ENCODE results near the gene PCGF1.
A peak's percentile ranks its signal among the peaks of the same experiment; 100 is the strongest.

The PCGF1 gene

GRCh38 chr2:74516650-74517049, 9.2 kb upstream of the PCGF1 start:
- peaks cover 55 to 84% (median 69%) of the 10 kb centered on the region in 5 donors for H3K27me3 ChIP-seq (ENCODE audit: control insufficient read depth in 5 of 5, insufficient read depth in 4 of 5, low read length in 5 of 5)

GRCh38 chr2:74515981-74516633, 8.6 kb upstream of the PCGF1 start:
- Histone ChIP-seq H3K36me3 (ENCODE audit: control insufficient read depth in 5 of 5, insufficient read depth in 5 of 5, low read length in 5 of 5) (no peaks in the 10 kb centered on the region), H3K27ac (ENCODE audit: low read depth, low read length) (no peak overlapping the region), H3K4me1 (ENCODE audit: control insufficient read depth in 5 of 5, insufficient read depth in 5 of 5, low read length in 5 of 5) (peaks cover 0 to 29% (median 24%) of the 10 kb centered on the region in 5 donors), H3K4me3 (ENCODE audit: low read depth in 1 of 5, low read length in 5 of 5) (peak overlapping the region in 4 of 5 donors; percentile 44 to 65 (median 48)), H3K9ac (ENCODE audit: low read length in 5 of 5) (no peak overlapping the region), H3K9me3 (ENCODE audit: control insufficient read depth in 5 of 5, low read length in 5 of 5) (no peaks in the 10 kb centered on the region), H3K27me3 (ENCODE audit: control insufficient read depth in 5 of 5, insufficient read depth in 4 of 5, low read length in 5 of 5) (peaks cover 60 to 90% (median 75%) of the 10 kb centered on the region in 5 donors)

More at GRCh38 chr2:74516650-74517049, 9.2 kb upstream of the PCGF1 start:
- Histone ChIP-seq H3K36me3 (ENCODE audit: control insufficient read depth in 5 of 5, insufficient read depth in 5 of 5, low read length in 5 of 5) (no peaks in the 10 kb centered on the region), H3K9ac (ENCODE audit: low read length in 5 of 5) (no peak overlapping the region), H3K4me3 (ENCODE audit: low read depth in 1 of 5, low read length in 5 of 5) (peak overlapping the region in 4 of 5 donors; percentile 44 to 65 (median 48)), H3K4me1 (ENCODE audit: control insufficient read depth in 5 of 5, insufficient read depth in 5 of 5, low read length in 5 of 5) (peaks cover 0 to 29% (median 24%) of the 10 kb centered on the region in 5 donors), H3K27ac (ENCODE audit: low read depth, low read length) (no peak overlapping the region), H3K9me3 (ENCODE audit: control insufficient read depth in 5 of 5, low read length in 5 of 5) (no peaks in the 10 kb centered on the region)

GRCh38 chr2:74515271-74515980, 7.9 kb upstream of the PCGF1 start:
- H3K9me3 ChIP-seq (ENCODE audit: control insufficient read depth in 5 of 5, low read length in 5 of 5): no peaks in the 10 kb centered on the region
- peak overlapping the region in 3 of 5 donors; percentile 45 to 65 (median 52) for H3K4me3 ChIP-seq (ENCODE audit: low read depth in 1 of 5, low read length in 5 of 5)
- H3K27me3 ChIP-seq (ENCODE audit: control insufficient read depth in 5 of 5, insufficient read depth in 4 of 5, low read length in 5 of 5): peaks cover 63 to 91% (median 77%) of the 10 kb centered on the region in 5 donors

DNA sequence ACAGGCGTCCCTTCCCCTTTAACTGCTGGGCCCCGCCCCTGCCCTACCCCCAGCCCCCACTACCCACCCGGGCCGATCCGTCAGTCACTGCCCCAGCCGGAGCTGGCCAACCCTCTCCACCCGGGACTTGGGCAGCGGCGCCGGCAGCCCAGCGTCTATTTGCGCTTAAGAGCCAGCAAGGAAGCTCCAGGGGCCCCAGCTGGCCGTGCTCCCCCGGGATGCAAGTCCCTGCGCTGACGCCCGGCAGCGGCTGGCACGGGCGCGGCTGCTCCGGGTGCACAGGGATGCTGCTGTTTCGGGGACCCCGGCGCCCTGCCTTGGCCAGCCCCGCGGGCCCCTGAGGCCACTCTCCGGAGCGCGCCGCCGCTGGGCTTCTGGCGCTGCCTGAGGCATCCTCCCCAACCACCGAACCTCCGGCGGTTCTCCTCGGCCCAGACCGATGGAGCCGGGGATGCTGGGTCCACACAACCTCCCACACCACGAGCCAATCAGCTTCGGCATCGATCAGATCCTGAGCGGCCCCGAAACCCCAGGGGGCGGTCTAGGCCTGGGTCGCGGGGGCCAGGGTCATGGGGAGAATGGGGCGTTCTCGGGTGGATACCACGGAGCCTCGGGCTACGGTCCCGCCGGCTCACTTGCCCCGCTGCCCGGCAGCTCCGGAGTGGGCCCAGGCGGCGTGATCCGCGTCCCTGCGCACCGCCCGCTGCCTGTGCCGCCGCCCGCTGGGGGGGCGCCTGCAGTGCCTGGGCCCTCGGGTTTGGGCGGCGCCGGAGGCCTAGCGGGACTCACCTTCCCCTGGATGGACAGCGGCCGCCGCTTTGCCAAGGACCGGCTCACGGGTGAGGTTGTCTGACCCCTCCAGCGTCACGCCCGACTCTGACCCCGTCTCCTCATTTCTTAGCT, 7.1 kb upstream of the PCGF1 start, which contains the start of gene TLX2:
Gene TLX2 (plus strand): TSS at position 83 of the 903 bp plus-strand sequence. CDS start 357 bp downstream, at position 440.
- peaks cover 64 to 89% (median 75%) of the 10 kb centered on the region in 5 donors for H3K27me3 ChIP-seq (ENCODE audit: control insufficient read depth in 5 of 5, insufficient read depth in 4 of 5, low read length in 5 of 5)
- no peak within 1 kb of the TSS for H3K27ac ChIP-seq (ENCODE audit: low read depth, low read length)
- no peak within 1 kb of the TSS for H3K9ac ChIP-seq (ENCODE audit: low read length in 5 of 5)
- H3K4me3 ChIP-seq (ENCODE audit: low read depth in 1 of 5, low read length in 5 of 5): no peak within 1 kb of the TSS
- H3K9me3 ChIP-seq (ENCODE audit: control insufficient read depth in 5 of 5, low read length in 5 of 5): no peaks in the 10 kb centered on the region
- peaks cover 0 to 29% (median 24%) of the 10 kb centered on the region in 5 donors for H3K4me1 ChIP-seq (ENCODE audit: control insufficient read depth in 5 of 5, insufficient read depth in 5 of 5, low read length in 5 of 5)
- no peaks in the 10 kb centered on the region for H3K36me3 ChIP-seq (ENCODE audit: control insufficient read depth in 5 of 5, insufficient read depth in 5 of 5, low read length in 5 of 5)

More at GRCh38 chr2:74515271-74515980, 7.9 kb upstream of the PCGF1 start:
- Histone ChIP-seq H3K4me1 (ENCODE audit: control insufficient read depth in 5 of 5, insufficient read depth in 5 of 5, low read length in 5 of 5) (peaks cover 0 to 29% (median 24%) of the 10 kb centered on the region in 5 donors), H3K27ac (ENCODE audit: low read depth, low read length) (no peak overlapping the region), H3K36me3 (ENCODE audit: control insufficient read depth in 5 of 5, insufficient read depth in 5 of 5, low read length in 5 of 5) (no peaks in the 10 kb centered on the region), H3K9ac (ENCODE audit: low read length in 5 of 5) (no peak overlapping the region)

- peaks cover 0 to 29% (median 24%) of the 10 kb centered on the region in 5 donors for H3K4me1 ChIP-seq (ENCODE audit: control insufficient read depth in 5 of 5, insufficient read depth in 5 of 5, low read length in 5 of 5)
- H3K27ac ChIP-seq (ENCODE audit: low read depth, low read length): no peak overlapping the region
- no peak overlapping the region for H3K4me3 ChIP-seq (ENCODE audit: low read depth in 1 of 5, low read length in 5 of 5)
- no peaks in the 10 kb centered on the region for H3K9me3 ChIP-seq (ENCODE audit: control insufficient read depth in 5 of 5, low read length in 5 of 5)
- H3K36me3 ChIP-seq (ENCODE audit: control insufficient read depth in 5 of 5, insufficient read depth in 5 of 5, low read length in 5 of 5): no peaks in the 10 kb centered on the region
- peaks cover 61 to 81% (median 70%) of the 10 kb centered on the region in 5 donors for H3K27me3 ChIP-seq (ENCODE audit: control insufficient read depth in 5 of 5, insufficient read depth in 4 of 5, low read length in 5 of 5)
- H3K9ac ChIP-seq (ENCODE audit: low read length in 5 of 5): no peak overlapping the region
These were observed 6.3 kb upstream of the PCGF1 start for GRCh38 chr2:74513605-74514367.

- Histone ChIP-seq H3K9ac (ENCODE audit: low read length in 5 of 5) (no peak overlapping the region), H3K27ac (ENCODE audit: low read depth, low read length) (no peak overlapping the region), H3K4me1 (ENCODE audit: control insufficient read depth in 5 of 5, insufficient read depth in 5 of 5, low read length in 5 of 5) (peaks cover 0 to 34% (median 29%) of the 10 kb centered on the region in 5 donors), H3K27me3 (ENCODE audit: control insufficient read depth in 5 of 5, insufficient read depth in 4 of 5, low read length in 5 of 5) (peaks cover 54 to 73% (median 62%) of the 10 kb centered on the region in 5 donors), H3K9me3 (ENCODE audit: control insufficient read depth in 5 of 5, low read length in 5 of 5) (no peaks in the 10 kb centered on the region), H3K4me3 (ENCODE audit: low read depth in 1 of 5, low read length in 5 of 5) (no peak overlapping the region), H3K36me3 (ENCODE audit: control insufficient read depth in 5 of 5, insufficient read depth in 5 of 5, low read length in 5 of 5) (no peaks in the 10 kb centered on the region)
These were observed 5.5 kb upstream of the PCGF1 start for GRCh38 chr2:74512744-74513604.

GRCh38 chr2:74511104-74511989, 3.9 kb upstream of the PCGF1 start:
- Histone ChIP-seq H3K9me3 (ENCODE audit: control insufficient read depth in 5 of 5, low read length in 5 of 5) (no peaks in the 10 kb centered on the region), H3K27ac (ENCODE audit: low read depth, low read length) (no peak overlapping the region), H3K27me3 (ENCODE audit: control insufficient read depth in 5 of 5, insufficient read depth in 4 of 5, low read length in 5 of 5) (peaks cover 44 to 59% (median 49%) of the 10 kb centered on the region in 5 donors)

DNA sequence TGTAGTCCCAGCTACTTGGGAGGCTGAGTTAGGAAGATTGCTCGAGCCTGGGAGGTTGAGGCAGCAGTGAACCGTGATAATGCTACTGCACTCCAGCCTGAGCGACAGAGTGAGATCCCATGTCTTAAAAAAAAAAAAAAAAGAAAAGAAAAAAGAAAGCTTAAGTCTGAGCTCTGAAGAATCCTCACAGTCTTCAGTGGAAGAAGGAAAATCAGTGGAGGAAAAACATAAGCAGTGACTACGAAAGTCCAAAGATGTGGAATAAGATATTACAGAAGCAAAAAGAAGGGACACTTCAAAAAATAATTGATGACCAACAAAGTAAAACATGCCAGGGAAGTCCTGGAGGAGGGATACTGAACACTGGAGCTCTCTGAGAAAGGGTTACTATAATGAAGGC, 2.8 kb upstream of the PCGF1 start:
- Histone ChIP-seq H3K4me3 (ENCODE audit: low read depth in 1 of 5, low read length in 5 of 5) (no peak overlapping the region), H3K9me3 (ENCODE audit: control insufficient read depth in 5 of 5, low read length in 5 of 5) (no peaks in the 10 kb centered on the region), H3K9ac (ENCODE audit: low read length in 5 of 5) (no peak overlapping the region), H3K27ac (ENCODE audit: low read depth, low read length) (no peak overlapping the region), H3K4me1 (ENCODE audit: control insufficient read depth in 5 of 5, insufficient read depth in 5 of 5, low read length in 5 of 5) (peaks cover 5 to 42% (median 35%) of the 10 kb centered on the region in 5 donors), H3K27me3 (ENCODE audit: control insufficient read depth in 5 of 5, insufficient read depth in 4 of 5, low read length in 5 of 5) (peaks cover 33 to 49% (median 42%) of the 10 kb centered on the region in 5 donors), H3K36me3 (ENCODE audit: control insufficient read depth in 5 of 5, insufficient read depth in 5 of 5, low read length in 5 of 5) (peaks cover 0 to 8% (median 7%) of the 10 kb centered on the region in 5 donors)

More at GRCh38 chr2:74511104-74511989, 3.9 kb upstream of the PCGF1 start:
- Histone ChIP-seq H3K4me1 (ENCODE audit: control insufficient read depth in 5 of 5, insufficient read depth in 5 of 5, low read length in 5 of 5) (peaks cover 2 to 43% (median 36%) of the 10 kb centered on the region in 5 donors), H3K36me3 (ENCODE audit: control insufficient read depth in 5 of 5, insufficient read depth in 5 of 5, low read length in 5 of 5) (no peaks in the 10 kb centered on the region), H3K4me3 (ENCODE audit: low read depth in 1 of 5, low read length in 5 of 5) (no peak overlapping the region), H3K9ac (ENCODE audit: low read length in 5 of 5) (no peak overlapping the region)

All from subcutaneous abdominal adipose tissue (tissue), 5 donors.